ENCODE measurements around the gene RTRAF.

GRCh38 chr14:52007637-52008036 is 18.3 kb downstream of the RTRAF start:
- TF ChIP-seq CTCF (conservative IDR thresholded peaks at IDR 0.05 in 1 of 2, IDR thresholded peaks at IDR 0.05 in 1 of 2; ENCODE audit: extremely low read depth in 1 of 2, insufficient read depth in 1 of 2, low read depth in 1 of 2, low read length in 2 of 2) (no peak), EZH2 (IDR thresholded peaks at IDR 0.05; ENCODE audit: borderline replicate concordance, low read length) (no peak)
